ENCODE data around the gene LSM3. TPM values are rescaled to one million over a fixed set of nuclear protein-coding genes. Genes with fewer than 3 reads are reported as not detected.
A peak's percentile ranks its signal among the peaks of the same experiment; 100 is the strongest.

LSM3 gene
- total RNA-seq, 2 experiments from 2014 or later: 26.3 to 27.2 TPM

- H3K4me3 Mint-ChIP-seq: no peak overlapping the region
- peaks cover 10% of the 10 kb centered on the region for H3K9me3 Mint-ChIP-seq
- H3K27ac Mint-ChIP-seq: no peak overlapping the region
- peaks cover 63% of the 10 kb centered on the region for H3K36me3 Mint-ChIP-seq
- H3K27me3 Mint-ChIP-seq: no peaks in the 10 kb centered on the region
- no peak for DNase-seq
- H3K4me1 Mint-ChIP-seq: peaks cover 51% of the 10 kb centered on the region
Measured at GRCh38 chr3:14186854-14187458, 8.3 kb downstream of the LSM3 start.

- Mint-ChIP-seq H3K27me3 (no peaks in the 10 kb centered on the region), H3K27ac (no peak overlapping the region), H3K9me3 (peaks cover 10% of the 10 kb centered on the region), H3K4me1 (peaks cover 50% of the 10 kb centered on the region), H3K36me3 (peaks cover 56% of the 10 kb centered on the region), H3K4me3 (no peak overlapping the region)
- no peak for DNase-seq
Measured at GRCh38 chr3:14188041-14188754, 9.6 kb downstream of the LSM3 start.

- Mint-ChIP-seq H3K4me3 (no peak overlapping the region), H3K27ac (no peak overlapping the region), H3K36me3 (peaks cover 47% of the 10 kb centered on the region), H3K9me3 (peaks cover 5% of the 10 kb centered on the region), H3K27me3 (no peaks in the 10 kb centered on the region), H3K4me1 (peaks cover 25% of the 10 kb centered on the region)
- DNase-seq: no peak
Measured at GRCh38 chr3:14194865-14195264, 16.2 kb downstream of the LSM3 start.

- Mint-ChIP-seq H3K4me1 (peaks cover 3% of the 10 kb centered on the region), H3K27ac (no peak overlapping the region)
Measured at GRCh38 chr3:14199641-14200040, 21.0 kb downstream of the LSM3 start.

GRCh38 chr3:14200276-14200675 lies 21.7 kb downstream of the LSM3 start:
- Mint-ChIP-seq H3K9me3 (no peaks in the 10 kb centered on the region), H3K27ac (no peak overlapping the region), H3K4me3 (no peak overlapping the region), H3K36me3 (peaks cover 15% of the 10 kb centered on the region), H3K4me1 (peaks cover 3% of the 10 kb centered on the region), H3K27me3 (no peaks in the 10 kb centered on the region)
- DNase-seq: no peak

More at GRCh38 chr3:14199641-14200040, 21.0 kb downstream of the LSM3 start:
- H3K4me3 Mint-ChIP-seq: no peak overlapping the region
- H3K27me3 Mint-ChIP-seq: no peaks in the 10 kb centered on the region
- no peak for DNase-seq
- peaks cover 20% of the 10 kb centered on the region for H3K36me3 Mint-ChIP-seq
- no peaks in the 10 kb centered on the region for H3K9me3 Mint-ChIP-seq

GRCh38 chr3:14200841-14201240 lies 22.2 kb downstream of the LSM3 start:
- no peaks in the 10 kb centered on the region for H3K9me3 Mint-ChIP-seq
- no peaks in the 10 kb centered on the region for H3K27me3 Mint-ChIP-seq
- peaks cover 3% of the 10 kb centered on the region for H3K4me1 Mint-ChIP-seq
- H3K27ac Mint-ChIP-seq: no peak overlapping the region
- H3K36me3 Mint-ChIP-seq: peaks cover 15% of the 10 kb centered on the region
- no peak for DNase-seq
- no peak overlapping the region for H3K4me3 Mint-ChIP-seq

GRCh38 chr3:14201940-14202684 lies 23.5 kb downstream of the LSM3 start:
- no peaks in the 10 kb centered on the region for H3K9me3 Mint-ChIP-seq
- DNase-seq: no peak
- H3K4me3 Mint-ChIP-seq: no peak overlapping the region
- no peak overlapping the region for H3K27ac Mint-ChIP-seq
- H3K27me3 Mint-ChIP-seq: no peaks in the 10 kb centered on the region
- peaks cover 3% of the 10 kb centered on the region for H3K4me1 Mint-ChIP-seq
- H3K36me3 Mint-ChIP-seq: peaks cover 15% of the 10 kb centered on the region

GRCh38 chr3:14202874-14203520 lies 24.4 kb downstream of the LSM3 start:
- H3K4me3 Mint-ChIP-seq: no peak overlapping the region

GRCh38 chr3:14203521-14204079 lies 25.0 kb downstream of the LSM3 start:
- peak; percentile 19 for DNase-seq
- no peak overlapping the region for H3K27ac Mint-ChIP-seq
- H3K27me3 Mint-ChIP-seq: no peaks in the 10 kb centered on the region
- peaks cover 5% of the 10 kb centered on the region for H3K36me3 Mint-ChIP-seq
- H3K4me1 Mint-ChIP-seq: peaks cover 3% of the 10 kb centered on the region
- H3K4me3 Mint-ChIP-seq: no peak overlapping the region
- H3K9me3 Mint-ChIP-seq: no peaks in the 10 kb centered on the region

More at GRCh38 chr3:14202874-14203520, 24.4 kb downstream of the LSM3 start:
- Mint-ChIP-seq H3K4me1 (peaks cover 3% of the 10 kb centered on the region), H3K27ac (no peak overlapping the region), H3K9me3 (no peaks in the 10 kb centered on the region), H3K36me3 (peaks cover 10% of the 10 kb centered on the region), H3K27me3 (no peaks in the 10 kb centered on the region)
- no peak for DNase-seq

GRCh38 chr3:14204515-14205284 lies 26.1 kb downstream of the LSM3 start:
- H3K4me3 Mint-ChIP-seq: no peak overlapping the region
- H3K27ac Mint-ChIP-seq: no peak overlapping the region
- no peaks in the 10 kb centered on the region for H3K27me3 Mint-ChIP-seq
- H3K36me3 Mint-ChIP-seq: no peaks in the 10 kb centered on the region
- H3K9me3 Mint-ChIP-seq: no peaks in the 10 kb centered on the region
- H3K4me1 Mint-ChIP-seq: peaks cover 3% of the 10 kb centered on the region
- DNase-seq: no peak

GRCh38 chr3:14206548-14207177 lies 28.0 kb downstream of the LSM3 start:
- no peak overlapping the region for H3K4me3 Mint-ChIP-seq
- no peaks in the 10 kb centered on the region for H3K27me3 Mint-ChIP-seq
- H3K36me3 Mint-ChIP-seq: no peaks in the 10 kb centered on the region

GRCh38 chr3:14208168-14208567 lies 29.6 kb downstream of the LSM3 start:
- Mint-ChIP-seq H3K36me3 (no peaks in the 10 kb centered on the region), H3K27ac (no peak overlapping the region), H3K9me3 (no peaks in the 10 kb centered on the region), H3K4me1 (peaks cover 3% of the 10 kb centered on the region), H3K4me3 (no peak overlapping the region), H3K27me3 (no peaks in the 10 kb centered on the region)
- DNase-seq: no peak

More at GRCh38 chr3:14206548-14207177, 28.0 kb downstream of the LSM3 start:
- H3K27ac Mint-ChIP-seq: no peak overlapping the region
- no peaks in the 10 kb centered on the region for H3K9me3 Mint-ChIP-seq
- DNase-seq: no peak
- H3K4me1 Mint-ChIP-seq: peaks cover 3% of the 10 kb centered on the region

GRCh38 chr3:14208977-14209394 lies 30.4 kb downstream of the LSM3 start:
- Mint-ChIP-seq H3K36me3 (no peaks in the 10 kb centered on the region), H3K4me1 (no peaks in the 10 kb centered on the region), H3K27ac (no peak overlapping the region), H3K27me3 (no peaks in the 10 kb centered on the region), H3K9me3 (no peaks in the 10 kb centered on the region), H3K4me3 (no peak overlapping the region)
- DNase-seq: no peak

Data from activated naive CD8-positive, alpha-beta T cell treated with anti-CD3 and anti-CD28 coated beads for 36 hours (primary cell).